GM12874 (cell line): ENCODE measurements around the gene SIRT7.

Experiments
- TF ChIP-seq, protein P1 (sequence below): IDR thresholded peaks from 2 replicates; pipeline ENCODE4 v1.5.1; 2011; ENCODE audit warnings: low read depth, mild to moderate bottlenecking, control low read depth, low read length, moderate library complexity; ENCODE audit not compliant: insufficient read depth

SIRT7 gene

DNA sequence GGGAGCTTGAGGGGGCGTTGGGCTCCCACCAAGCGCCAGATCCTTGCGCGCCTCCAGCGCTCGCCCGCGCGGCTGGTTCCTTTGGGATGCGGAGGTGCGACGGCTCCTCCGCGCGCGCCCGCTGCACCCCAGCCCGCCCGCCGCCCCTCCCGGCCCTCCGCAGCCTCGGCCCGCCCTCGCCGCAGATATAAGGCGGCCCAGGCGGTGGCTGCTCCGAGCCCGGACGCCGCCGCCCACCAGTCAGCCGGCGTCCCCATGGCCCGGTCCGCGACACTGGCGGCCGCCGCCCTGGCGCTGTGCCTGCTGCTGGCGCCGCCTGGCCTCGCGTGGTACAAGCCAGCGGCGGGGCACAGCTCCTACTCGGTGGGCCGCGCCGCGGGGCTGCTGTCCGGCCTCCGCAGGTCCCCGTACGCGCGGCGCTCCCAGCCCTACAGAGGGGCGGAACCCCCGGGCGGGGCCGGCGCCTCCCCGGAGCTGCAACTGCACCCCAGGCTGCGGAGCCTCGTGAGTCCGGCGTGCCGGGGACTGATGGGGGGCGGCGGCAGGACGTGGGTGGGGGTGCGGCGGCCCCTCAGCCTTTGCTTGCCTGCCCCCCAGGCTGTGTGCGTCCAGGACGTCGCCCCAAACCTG, 15.8 kb downstream of the SIRT7 start, which contains the start of gene NPB:
TSS of gene NPB (plus strand) at position 216 of the 630 bp plus-strand sequence. CDS start at position 256, 40 bp downstream.
- TF ChIP-seq, protein P1, sequence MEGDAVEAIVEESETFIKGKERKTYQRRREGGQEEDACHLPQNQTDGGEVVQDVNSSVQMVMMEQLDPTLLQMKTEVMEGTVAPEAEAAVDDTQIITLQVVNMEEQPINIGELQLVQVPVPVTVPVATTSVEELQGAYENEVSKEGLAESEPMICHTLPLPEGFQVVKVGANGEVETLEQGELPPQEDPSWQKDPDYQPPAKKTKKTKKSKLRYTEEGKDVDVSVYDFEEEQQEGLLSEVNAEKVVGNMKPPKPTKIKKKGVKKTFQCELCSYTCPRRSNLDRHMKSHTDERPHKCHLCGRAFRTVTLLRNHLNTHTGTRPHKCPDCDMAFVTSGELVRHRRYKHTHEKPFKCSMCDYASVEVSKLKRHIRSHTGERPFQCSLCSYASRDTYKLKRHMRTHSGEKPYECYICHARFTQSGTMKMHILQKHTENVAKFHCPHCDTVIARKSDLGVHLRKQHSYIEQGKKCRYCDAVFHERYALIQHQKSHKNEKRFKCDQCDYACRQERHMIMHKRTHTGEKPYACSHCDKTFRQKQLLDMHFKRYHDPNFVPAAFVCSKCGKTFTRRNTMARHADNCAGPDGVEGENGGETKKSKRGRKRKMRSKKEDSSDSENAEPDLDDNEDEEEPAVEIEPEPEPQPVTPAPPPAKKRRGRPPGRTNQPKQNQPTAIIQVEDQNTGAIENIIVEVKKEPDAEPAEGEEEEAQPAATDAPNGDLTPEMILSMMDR: no peak

DNA sequence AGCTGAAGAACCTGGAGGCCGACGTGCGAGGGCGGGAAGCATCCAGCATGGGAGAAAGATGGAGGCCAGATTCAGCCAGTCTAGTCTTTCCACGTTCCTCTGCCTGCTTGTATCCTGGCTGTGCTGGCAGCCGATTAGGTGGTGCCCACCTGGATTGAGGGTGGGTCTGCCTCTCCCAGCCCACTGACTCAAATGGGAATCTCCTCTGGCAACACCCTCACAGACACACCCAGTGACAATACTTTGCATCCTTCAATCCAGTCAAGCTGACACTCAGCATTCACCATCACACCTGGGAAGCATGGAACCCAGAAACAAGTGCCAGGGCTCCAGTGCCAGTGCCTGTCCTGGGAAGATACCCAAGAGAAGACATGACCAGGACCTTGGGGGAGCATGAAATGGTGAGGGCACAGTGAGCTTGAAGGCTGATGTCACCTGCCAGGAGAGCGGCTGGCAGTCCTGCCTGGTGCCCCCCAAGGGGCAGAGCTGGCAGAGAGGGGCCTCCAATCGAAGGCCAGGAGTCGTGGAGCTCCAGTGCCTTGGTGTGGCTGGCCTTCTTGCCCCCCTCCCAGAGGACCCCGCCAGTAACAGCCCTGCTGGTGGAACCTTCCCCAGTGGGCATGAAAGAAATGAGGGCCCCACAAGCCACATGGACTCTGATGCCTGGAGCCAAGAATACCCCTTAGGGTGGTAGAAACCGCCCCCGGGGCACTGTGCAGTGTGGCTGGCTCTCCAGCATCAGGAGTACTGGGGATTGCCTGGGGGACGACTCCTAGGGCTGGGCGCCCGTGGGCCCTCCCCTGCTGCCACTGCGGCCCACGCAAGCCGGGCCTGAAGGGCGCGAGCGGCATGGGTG, 16.6 kb downstream of the SIRT7 start:
- TF ChIP-seq, protein P1: no peak

DNA sequence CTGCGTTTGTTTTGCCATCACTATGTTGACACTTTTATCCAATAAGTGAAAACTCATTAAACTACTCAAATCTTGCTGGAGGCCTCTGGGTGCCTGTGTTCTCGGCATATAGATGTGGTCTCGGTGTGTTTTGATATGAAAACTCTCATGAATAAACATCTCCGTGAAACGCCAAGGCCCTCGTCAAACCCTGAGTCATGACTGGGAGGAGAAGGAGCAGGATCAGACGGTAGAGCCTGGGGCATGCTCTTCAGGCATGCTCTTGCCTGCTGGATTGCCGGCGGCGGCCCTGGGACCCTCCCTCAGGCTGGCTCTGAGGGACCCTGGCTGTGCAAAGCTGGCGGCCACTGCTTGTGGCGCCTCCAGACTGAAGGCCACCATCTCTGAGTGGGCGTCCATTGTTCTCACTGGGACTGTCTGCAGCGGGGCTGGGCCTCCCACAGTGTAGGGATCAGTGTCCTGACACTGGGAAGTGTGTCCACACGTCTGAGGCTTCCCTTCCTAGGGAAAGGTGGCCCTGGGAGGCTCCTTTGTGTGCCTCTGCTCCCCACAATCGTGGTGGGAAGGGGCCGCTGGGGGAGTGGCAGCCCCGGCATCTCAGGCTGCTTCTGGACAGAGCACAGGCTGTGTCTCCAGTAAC, 17.7 kb downstream of the SIRT7 start:
- TF ChIP-seq, protein P1: no peak

DNA sequence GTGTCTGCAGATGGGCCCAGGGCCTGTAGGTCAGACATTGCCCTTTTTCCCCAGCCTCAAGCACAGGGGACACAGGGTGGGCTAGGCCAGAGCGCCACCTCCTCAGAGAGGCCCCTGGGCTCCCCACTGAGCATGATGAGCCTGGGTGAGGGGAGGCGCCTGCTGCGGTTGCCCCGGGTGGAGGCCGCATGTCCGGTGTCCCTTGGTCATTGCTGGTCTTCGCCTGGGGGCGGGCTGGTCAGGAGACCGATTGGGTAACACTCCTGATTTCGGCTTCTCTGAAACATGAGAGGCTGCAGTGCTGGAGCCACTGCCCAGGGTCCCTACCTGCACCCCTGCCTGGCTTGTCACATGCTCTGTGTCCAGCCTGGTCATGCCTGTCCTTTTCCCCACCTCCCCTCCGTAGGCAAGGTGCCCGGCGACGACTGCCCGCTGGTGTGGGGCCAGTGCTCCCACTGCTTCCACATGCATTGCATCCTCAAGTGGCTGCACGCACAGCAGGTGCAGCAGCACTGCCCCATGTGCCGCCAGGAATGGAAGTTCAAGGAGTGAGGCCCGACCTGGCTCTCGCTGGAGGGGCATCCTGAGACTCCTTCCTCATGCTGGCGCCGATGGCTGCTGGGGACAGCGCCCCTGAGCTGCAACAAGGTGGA, 18.3 kb downstream of the SIRT7 start:
- TF ChIP-seq, protein P1: no peak

DNA sequence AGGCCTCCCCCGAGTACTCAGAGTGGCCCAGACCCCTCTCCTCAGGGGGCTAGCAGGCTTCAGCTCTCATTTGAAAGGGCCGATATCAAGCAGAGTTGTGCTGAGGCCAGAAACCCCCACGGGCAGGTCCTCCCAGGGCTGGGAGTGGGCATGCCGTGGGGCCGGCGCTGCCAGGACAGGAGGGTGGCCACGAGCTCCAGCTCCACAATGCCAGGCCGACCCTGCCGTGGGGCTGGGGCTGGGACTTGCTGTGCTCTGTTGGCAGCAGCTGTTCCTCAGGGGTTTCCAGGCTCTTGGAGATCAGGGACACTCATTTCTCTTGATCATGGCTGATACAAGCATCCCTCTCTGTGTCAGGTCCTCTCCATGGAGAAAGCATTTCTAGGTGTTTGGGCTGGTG, 19.1 kb downstream of the SIRT7 start:
- TF ChIP-seq, protein P1: no peak

DNA sequence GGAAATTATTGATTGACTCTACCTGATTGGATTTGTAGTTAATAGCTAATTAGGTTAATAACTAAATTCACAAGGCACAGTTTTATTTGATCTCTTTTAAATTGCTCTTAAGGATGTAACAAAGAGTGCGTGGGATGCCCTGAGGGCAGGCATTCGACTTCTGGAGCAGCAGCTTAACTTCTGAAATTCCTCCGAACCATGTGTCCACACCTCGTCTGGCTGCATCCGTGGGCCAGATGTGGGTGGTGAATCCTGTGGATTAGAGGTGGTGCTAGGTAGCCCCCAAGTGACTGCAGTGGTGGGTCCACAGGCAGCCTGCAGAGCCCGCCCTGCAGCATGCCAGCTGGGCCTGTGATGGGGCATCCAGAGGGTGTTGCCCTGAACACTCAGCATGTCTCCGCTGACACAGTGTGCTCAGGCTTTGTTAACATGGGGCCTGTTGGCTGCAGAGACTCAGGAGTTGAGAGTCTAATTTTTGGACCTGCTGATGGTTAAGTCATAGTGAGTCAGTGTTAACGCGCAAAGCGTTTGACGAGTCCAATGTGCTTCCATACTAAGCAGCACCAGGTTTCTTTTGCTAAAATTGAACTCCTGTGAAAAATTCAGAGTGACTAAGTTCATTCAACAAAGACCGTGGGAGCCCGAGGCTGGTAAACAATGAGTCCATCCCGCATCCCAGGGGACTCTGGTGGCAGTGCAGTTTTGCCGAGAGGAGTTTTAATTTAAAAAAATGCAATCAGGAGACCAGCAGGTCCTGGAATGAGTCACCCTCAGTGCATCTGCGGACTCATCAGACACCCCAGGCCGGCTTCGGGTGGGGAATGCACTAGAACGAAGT, 19.7 kb downstream of the SIRT7 start:
- TF ChIP-seq, protein P1: no peak
